ENCODE results near the gene DNAAF5.
A peak's percentile ranks its signal among the peaks of the same experiment; 100 is the strongest.
"Not testable (repeated sequence)": the region's sequence is repeated elsewhere in the genome, so short reads cannot be mapped to it uniquely, and the experiment has no call there.

Gene DNAAF5

DNA sequence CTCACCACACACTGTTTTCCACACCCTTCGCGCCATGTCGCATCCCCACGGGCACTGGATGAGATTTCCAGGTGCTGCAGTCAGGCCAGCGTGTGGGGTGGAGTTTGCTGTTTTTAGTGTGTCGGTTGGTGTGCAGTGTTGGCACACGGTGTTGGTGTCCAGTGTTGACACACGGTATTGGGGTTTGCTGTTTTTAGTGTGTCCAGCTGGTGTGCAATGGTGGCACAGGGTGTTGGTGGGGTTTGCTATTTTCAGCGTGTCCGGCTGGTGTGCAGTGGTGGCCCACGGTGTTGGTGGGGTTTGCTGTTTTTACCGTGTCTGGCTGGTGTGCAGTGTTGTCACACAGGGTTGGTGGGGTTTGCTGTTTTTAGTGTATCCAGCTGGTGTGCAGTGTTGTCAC is 20.7 kb downstream of the DNAAF5 start:
- DNase-seq (ENCODE audit: low spot score), result no peak

DNA sequence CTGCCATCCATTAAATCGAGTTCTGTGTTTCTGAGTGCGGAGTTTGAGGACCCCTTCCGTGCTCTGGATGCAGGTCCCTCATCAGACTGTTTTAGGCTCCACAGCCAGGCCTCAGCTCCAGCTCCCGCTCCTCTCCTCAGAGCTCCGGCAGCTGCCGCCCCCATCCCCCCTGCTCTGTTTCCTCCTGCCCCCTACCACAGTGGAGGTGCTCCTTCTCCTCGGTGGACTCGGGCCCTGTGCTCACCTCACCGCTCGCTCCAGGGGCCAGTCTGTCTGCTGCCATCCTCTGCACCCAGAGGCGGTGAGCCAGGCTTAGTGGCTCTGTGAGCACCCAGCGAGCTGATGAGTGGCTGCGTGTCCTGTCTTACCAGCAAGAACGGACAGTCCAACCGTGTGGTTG is 21.9 kb downstream of the DNAAF5 start:
- no peak for DNase-seq (ENCODE audit: low spot score)

DNA sequence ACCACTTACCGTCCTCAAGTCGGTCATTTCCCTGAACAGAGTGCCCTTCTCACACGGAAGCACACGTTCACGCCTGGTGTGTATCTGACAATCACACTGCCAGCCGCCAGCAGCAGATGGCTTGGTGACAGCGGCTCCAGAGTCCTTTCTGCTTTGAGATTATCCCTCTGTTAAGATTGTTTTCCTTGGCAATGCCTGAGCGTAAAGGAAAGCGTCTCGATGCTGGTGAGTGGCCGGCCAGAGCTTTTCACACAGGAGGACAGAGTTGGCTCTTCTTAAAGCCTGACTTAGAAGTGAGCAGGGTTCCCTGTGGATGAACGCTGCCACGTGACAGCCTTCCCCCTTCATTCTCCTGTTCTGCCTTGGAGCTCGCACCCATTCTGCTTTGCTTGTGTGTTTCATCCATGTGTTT is 22.6 kb downstream of the DNAAF5 start:
- no peak for DNase-seq (ENCODE audit: low spot score)

DNA sequence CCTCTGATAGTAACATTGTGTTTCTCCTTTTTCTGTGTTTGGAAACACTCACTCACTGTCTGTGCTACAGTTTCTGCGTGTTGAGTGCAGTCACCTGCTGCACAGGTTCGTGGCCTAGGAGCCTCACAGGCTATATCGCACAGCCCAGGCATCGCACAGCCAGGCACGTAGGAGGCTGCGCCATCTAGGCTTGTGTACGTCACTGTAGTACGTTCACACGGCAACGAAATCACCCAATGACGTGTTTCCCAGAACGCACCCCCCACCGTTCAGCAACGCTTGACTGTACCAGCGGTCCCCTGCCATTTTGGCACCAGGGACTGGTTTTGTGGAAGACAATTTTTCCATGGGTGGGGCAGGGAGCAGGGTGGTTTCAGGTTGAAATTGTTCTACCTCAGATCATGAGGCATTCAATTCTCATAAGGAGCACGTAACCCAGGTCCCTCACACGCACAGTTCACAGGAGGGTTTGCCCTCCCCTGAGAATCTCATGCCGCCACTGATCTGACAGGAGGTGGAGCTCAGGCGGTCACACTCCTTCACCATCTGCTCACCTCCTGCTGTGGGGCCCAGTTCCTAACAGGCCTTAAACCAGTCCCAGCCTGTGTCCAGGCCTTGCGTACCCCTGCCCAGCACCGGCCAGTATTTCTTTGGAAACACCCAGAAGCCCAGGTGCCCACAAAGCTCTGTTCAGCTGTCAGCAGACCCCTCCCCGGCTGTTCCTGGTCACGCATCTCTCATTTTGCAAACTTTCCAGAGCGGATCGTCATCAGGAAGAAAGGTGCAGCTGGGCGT is 23.8 kb downstream of the DNAAF5 start:
- DNase-seq (ENCODE audit: low spot score), result no peak

DNA sequence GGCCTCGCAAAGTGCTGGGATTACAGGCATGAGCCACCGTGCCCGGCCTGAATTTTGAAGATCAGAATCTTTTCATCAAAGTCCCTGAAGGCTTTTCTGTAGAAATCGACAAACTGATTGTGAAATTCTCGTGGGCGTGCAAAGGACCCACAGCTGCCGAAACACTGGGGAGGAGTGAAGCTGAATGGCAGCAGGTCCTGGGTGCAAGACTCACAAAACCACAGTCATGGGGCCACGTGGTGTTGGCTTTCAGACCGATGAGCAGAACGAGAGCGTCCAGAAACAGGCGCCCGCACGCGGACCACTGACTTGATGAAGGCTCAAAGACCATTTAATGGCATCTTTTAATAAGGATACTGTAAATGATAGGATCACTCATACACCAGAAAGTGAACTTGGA is 25.3 kb downstream of the DNAAF5 start:
- DNase-seq (ENCODE audit: low spot score), result no peak

DNA sequence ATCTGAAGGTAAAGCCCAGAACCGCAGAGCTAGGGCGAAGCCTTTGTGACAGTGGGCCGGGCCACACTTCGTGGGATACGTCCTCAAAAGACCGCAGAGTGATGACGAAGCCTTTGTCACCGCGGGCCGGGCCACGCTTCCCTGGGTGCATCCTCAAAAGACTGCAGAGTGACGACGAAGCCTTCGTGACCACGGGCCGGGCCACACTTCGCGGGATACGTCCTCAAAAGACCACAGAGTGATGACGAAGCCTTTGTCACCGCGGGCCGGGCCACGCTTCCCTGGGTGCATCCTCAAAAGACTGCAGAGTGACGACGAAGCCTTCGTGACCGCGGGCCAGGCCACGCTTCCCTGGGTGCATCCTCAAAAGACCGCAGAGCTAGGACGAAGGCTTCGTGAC is 25.8 kb downstream of the DNAAF5 start:
- DNase-seq (ENCODE audit: low spot score), result not testable (repeated sequence)

DNA sequence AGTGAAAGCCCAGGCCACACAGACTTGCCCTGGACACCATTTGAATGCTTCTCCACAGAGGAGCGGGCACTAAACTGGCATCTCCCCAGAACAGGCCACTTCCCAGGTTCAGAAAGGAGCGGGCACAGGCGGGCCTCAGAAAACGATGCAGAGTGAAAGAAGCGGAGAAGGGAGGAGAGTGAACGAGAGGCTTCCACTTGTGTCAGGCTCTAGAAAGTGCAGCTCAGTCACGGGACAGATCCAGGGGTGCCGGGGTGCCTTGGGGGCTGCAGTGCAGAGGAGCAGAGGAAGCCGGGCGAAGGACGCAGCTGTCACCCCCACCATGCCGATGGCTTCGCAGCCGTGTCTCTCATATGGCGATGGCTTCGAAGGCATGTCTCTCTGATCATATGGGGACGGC is 26.7 kb downstream of the DNAAF5 start:
- no peak for DNase-seq (ENCODE audit: low spot score)

DNA sequence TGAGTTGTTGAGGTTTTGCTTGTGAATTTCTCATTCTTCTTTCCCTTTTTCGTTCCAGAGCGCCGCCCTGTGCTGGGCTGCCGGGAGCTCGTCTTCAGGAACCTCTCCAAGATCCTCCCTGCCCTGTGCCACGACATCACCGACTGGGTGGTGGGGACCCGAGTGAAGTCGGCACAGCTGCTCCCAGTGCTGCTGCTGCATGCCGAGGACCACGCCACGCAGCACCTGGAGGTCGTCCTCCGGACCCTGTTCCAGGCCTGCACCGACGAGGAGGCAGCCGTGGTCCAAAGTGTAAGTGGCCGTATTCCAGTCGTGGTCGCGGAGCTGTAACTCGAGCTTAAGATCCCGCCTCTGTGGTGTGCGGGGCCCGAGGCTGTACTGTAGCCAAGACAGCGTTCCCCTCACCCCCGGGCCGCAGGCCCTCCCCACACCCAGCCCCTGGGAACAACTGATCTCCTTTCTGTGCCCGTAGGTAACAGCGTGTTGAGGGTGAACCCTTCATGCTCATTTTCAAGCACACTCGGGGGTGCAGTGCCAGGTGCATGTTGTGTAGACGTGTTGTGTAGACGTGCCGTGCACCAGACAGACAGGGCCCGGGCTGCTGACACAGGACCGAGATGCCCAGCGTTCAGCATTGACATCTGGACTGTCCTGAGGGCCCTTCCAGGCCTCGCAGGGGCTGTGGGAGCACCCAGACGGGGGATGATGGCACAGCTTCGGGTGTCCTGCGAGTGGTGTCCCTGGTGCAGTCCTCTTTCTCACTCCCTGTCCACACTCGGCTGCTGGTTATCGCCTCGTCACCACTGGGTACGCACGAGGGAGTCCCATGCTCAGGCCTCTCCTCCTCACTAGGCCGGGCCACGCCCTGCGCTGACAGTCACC is 28.3 kb downstream of the DNAAF5 start:
- no peak for DNase-seq (ENCODE audit: low spot score)

DNA sequence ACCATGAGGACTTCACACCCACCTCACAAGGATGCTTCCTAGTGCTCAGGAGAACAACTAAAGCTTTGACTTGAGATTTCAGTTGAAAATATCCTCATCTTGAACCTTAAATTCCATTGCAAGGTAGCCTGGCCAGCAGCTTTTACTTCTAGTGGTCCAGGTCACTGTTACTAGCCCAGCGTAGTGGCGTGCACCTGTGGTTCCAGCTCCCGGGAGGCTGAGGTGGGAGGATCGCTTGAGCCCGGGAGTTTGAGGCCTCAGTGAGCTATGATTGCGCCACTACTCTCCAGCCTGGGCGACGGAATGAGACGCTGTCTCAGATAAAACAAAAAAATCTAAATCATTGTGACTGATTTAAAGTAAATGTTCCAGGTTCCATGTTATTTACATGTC is 28.9 kb downstream of the DNAAF5 start:
- DNase-seq (ENCODE audit: low spot score), result no peak

DNA sequence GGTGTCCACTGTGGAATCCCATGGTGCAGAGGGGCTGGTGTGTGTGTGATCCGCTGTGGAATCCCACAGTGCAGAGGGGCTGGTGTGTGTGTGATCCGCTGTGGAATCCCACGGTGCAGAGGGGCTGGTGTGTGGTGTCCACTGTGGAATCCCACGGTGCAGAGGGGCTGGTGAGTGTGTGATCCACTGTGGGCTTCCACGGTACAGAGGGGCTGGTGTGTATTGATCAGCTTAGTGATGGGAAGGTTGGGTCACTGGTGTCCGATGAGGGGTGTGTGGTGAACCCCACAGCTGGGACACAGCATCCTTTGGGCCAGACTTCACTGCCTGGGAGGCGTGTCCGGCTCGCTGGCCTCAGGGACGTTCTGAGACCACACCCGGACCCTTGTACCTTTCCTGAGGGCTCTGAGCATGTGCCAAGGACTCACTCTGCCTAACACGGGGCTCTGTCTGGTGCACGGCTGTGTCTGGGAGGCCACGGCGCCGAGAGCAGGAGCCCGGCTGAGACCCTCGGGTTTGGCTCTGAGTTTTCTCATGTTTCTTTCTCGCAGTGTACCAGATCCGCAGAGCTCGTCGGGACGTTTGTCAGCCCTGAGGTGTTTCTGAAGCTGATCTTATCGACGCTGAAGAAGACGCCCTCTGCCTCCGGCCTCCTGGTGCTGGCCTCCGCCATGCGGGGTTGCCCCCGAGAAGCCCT is 29.9 kb downstream of the DNAAF5 start:
- DNase-seq (ENCODE audit: low spot score), result no peak

DNA sequence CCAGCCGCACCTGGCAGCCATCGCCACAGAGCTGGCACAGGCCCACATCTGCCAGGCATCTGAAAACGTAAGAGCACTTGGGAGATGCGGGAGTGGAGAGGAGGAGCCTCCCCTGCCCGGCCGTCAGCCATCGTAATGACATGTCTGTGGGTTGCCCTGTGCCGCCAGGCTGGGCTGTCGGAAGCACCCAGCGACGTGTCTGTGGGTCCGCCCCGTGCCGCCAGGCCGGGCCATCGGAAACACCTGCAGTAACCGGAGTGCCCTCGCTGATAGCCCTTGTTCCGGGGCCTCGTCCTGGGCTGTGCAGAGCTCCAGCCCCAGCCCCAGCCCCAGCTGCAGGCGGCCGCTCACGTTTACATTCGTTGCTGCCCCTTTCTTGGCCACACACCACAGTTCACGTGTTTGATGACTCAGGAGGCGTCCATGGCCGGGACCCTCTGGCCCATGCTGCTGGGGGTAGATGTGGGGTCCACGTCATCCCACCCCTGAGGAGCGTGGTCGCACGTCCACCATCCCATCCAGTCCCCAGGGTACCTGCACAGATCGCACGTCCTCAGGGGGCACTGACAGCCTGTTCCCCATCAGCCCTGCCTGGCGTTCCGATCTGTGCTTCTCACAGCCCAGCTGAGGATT is 30.5 kb downstream of the DNAAF5 start:
- no peak for DNase-seq (ENCODE audit: low spot score)

DNA sequence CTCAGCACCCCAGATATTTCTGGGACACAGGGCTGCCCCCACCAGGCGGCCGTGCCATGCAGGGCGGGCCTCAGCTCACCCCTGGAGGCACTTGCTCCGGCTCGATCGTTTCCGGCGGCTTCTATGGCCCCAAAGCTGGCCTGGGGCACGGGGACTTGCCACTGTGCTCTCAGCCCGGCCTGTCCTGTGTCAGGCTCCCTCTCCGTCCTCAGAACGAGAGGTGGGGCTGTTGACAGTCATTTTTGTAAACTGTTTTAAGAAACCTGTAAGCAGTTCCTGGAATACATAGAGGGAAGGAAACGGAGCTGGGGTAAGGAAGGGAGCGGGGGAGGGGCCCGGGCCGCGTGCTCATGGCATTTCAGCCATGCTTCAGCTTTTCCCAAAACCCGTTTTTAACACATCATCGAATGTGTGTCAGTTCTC is 31.3 kb downstream of the DNAAF5 start:
- DNase-seq (ENCODE audit: low spot score), result no peak

DNA sequence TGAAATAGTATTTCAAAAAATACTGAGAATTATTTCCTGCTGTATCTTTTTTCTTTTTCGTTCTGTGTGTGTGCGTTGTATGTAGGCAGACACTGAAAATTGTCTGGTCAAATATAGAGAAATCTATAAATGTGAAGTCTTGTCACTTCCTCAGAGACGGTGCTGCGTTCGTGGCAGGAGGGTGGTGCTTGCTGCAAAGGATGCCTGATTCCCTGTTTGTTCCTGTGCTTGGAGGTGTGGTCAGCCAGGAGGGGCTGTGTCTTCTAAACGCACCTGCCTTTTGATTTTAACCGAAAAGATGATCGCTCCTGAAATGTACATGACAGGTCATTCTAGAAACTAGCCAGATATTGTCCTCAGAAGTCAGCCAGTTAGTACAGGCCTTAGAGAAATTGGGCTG is 33.1 kb downstream of the DNAAF5 start:
- DNase-seq (ENCODE audit: low spot score), result no peak

DNA sequence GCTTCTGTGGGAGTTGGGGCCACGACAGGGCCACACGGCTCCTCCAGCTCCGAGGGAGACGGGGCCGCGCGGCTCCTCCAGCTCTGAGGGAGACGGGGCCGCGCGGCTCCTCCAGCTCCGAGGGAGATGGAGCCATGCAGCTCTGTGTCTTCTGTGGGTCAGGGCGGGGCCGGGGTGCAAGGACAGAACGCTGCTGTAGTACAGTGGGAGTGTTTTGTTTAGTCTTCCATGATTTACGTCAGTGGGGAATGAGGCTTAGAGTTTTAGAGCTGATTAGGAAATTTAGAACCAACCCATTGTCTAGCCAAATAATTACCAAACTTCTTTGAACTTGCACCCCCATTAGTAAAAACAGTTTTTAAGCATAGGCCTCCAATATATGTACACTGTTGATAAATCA is 33.5 kb downstream of the DNAAF5 start:
- no peak for DNase-seq (ENCODE audit: low spot score)

DNA sequence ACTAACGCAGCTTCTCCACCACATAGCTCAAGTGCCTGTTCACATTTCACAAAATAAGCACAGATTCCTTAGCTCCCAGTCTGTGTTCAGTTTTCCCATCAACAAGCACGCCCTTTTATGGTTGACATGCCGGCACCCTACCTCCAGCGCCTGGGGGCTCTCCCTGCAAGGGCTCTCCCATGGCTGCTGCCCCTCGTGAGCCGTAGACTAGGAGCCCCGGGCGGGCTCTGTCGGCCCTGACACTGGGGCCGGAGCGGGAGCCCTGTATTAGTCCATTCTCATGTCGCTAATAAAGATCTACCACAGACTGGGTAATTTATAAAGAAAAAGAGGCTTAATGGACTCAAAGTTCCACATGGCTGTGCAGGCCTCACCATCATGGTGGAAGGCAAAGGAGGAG is 34.6 kb downstream of the DNAAF5 start:
- DNase-seq (ENCODE audit: low spot score), result no peak

DNA sequence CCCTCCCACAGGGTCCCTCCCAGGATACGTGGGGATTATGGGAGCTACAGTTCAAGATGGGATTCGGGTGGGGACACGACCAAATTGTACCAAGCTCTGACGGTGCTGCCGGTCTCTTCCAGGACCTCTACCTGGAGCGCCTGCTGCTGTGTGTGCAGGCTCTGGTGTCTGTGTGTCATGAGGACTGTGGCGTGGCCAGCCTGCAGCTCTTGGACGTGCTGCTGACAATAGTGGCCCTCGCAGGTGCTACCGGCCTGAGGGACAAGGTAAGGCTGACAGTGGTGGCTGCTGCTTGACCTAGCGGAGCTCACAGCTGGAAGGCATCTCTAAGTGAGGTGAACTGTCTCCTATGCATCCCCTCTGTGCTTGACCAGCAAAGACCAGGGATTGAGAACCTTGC is 35.1 kb downstream of the DNAAF5 start:
- DNase-seq (ENCODE audit: low spot score), result no peak

DNA sequence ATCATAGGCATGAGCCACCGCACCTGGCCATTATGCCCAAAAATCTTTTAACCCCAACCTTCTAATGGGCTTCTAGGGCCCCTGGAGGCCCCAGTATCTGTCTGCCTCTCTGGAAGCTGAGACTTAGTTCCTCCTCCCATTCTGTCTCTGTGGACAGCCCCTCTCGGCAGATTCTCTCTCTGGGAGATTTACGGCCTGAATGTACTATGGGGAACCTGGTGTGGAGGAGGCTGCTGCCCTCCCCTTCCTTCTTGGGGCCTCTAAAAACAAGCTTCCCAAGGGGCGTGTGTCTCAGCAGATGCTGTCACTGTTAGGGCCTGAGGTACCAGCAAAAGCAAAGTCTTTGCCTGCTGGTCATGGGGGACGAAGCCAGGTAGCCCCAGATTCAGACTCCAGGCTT is 36.4 kb downstream of the DNAAF5 start:
- no peak for DNase-seq (ENCODE audit: low spot score)

DNA sequence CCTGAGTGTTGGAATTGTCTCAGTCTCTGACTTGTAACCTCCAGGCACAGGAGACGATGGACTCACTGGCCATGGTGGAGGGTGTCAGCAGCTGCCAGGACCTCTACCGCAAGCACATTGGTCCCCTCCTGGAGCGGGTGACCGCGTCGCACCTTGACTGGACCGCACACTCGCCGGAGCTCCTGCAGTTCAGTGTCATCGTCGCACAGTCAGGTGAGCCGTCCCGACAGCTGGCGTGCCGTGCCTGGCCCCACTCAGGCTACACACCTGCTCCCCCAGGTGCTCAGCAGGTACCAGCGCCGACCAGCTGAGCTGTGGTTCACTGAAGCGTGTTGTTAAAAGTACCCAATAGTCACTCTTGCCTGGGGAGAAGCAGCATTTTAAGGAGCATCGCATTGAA is 37.3 kb downstream of the DNAAF5 start:
- no peak for DNase-seq (ENCODE audit: low spot score)

DNA sequence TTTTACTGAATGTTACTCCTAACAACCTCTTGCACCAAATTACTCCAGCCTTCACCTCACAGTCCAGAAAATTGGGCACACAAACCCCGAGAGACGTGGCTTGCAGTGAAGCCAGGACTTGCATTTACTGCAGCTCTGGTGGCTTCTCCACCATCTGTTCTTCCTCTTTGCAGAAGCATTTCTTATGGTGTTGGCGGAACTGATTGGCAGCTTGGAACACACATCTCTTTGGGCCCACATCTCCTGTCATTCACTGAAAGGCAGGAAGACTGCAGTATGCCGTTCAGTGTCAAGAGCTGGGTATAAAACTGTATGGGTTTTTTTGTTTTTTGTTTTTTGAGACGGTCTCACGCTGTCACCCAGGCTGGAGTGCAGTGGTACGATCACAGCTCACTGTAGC is 38.9 kb downstream of the DNAAF5 start:
- no peak for DNase-seq (ENCODE audit: low spot score)

DNA sequence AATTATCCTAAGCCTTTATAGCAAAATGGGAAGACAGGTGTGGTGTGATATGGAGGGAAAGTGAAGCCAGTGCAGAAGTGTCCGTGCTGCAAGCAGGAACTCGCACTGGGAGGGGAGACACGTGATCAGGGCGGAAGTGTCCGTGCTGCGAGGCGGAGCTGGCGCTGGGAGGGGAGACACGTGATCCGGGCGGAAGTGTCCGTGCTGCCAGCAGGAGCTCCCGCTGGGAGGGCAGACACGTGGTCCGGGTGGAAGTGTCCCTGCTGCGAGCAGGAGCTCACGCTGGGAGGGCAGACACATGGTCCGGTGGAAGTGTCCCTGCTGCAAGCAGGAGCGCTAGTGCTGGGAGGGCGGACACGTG is 41.1 kb downstream of the DNAAF5 start:
- DNase-seq (ENCODE audit: low spot score), result peak; percentile 77

DNA sequence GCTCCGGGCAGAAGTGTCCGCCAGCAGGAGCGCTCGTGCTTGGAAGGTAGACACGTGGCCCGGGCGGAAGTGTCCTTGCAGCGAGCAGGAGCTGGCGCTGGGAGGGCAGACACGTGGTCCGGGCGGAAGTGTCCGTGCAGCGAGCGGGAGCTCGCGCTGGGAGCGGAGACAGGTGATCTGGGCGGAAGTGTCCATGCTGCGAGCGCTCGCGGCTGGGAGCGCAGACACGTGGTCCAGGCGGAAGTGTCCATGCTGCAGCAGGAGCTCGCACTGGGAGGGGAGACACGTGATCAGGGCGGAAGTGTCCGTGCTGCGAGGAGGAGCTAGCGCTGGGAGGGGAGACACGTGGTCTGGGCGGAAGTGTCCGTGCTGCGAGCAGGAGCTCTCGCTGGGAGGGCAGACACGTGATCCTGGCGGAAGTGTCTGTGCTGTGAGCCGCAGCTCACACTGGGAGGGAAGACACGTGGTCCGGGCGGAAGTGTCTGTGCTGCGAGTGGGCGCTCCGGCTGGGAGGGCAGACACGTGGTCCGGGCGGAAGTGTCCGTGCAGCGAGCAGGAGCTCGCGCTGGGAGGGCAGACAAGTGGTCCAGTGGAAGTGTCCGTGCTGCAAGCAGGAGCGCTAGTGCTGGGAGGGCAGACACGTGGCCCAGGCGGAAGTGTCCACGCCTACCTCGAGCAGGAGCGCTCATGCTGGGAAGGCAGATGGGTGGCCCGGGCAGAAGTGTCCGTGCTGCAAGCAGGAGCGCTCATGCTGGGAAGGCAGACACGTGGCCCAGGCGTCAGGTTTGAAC is 41.6 kb downstream of the DNAAF5 start:
- peak; percentile 97 for DNase-seq (ENCODE audit: low spot score)

All from COLO829 (cell line).